Loucy (cell line): ENCODE data around the gene LPP.
A peak's percentile ranks its signal among the peaks of the same experiment; 100 is the strongest.

Source experiments
- H2AFZ ChIP-seq: fragments of 200-600 bp; sonication (generic); 2 replicates; pipeline ENCODE4 v1.6.0; 2016; ENCODE audit warnings: antibody characterized with exemption, mild to moderate bottlenecking, low read length, moderate library complexity
- H3F3A ChIP-seq: fragments of 200-600 bp; 2 replicates; pipeline ENCODE4 v1.6.0; 2016; ENCODE audit warnings: antibody characterized with exemption, low read depth, mild to moderate bottlenecking
- H3K27me3 ChIP-seq: fragments of 200-600 bp; sonication (generic); 2 replicates; pipeline ENCODE4 v1.6.1; 2014; ENCODE audit warnings: low read length, mild to moderate bottlenecking; ENCODE audit not compliant: insufficient read depth, poor library complexity, severe bottlenecking
- H3K36me3 ChIP-seq: fragments of 200-600 bp; sonication (generic); 2 replicates; pipeline ENCODE4 v1.6.1; 2016; ENCODE audit warnings: low read length; ENCODE audit not compliant: insufficient read depth
- H3K4me1 ChIP-seq: fragments of 200-600 bp; sonication (generic); 2 replicates; pipeline ENCODE4 v1.5.1; 2014; ENCODE audit warnings: low read length, mild to moderate bottlenecking; ENCODE audit not compliant: insufficient read depth, poor library complexity, severe bottlenecking
- H3K4me2 ChIP-seq: fragments of 200-600 bp; sonication (generic); 2 replicates; pipeline ENCODE4 v1.6.0; 2014; ENCODE audit warnings: antibody characterized with exemption, low read length, low read depth, mild to moderate bottlenecking; ENCODE audit not compliant: poor library complexity, severe bottlenecking
- H3K4me3 ChIP-seq: fragments of 200-600 bp; sonication (generic); 2 replicates; pipeline ENCODE4 v1.5.1; 2014; ENCODE audit warnings: low read length, mild to moderate bottlenecking, mixed read lengths; ENCODE audit not compliant: poor library complexity, severe bottlenecking
- H3K79me2 ChIP-seq: fragments of 200-600 bp; sonication (generic); 2 replicates; pipeline ENCODE4 v1.6.1; 2014; ENCODE audit warnings: low read length; ENCODE audit not compliant: insufficient read depth
- H3K9ac ChIP-seq: fragments of 200-600 bp; sonication (generic); 2 replicates; pipeline ENCODE4 v1.6.0; 2014; ENCODE audit warnings: mild to moderate bottlenecking, low read depth, low read length, moderate library complexity; ENCODE audit not compliant: poor library complexity, severe bottlenecking
- H3K9me2 ChIP-seq: fragments of 200-600 bp; sonication (generic); replicated peaks from 2 replicates; pipeline ENCODE4 v1.6.1; 2016; ENCODE audit warnings: low read depth, low read length, mixed read lengths
- H3K9me3 ChIP-seq: fragments of 200-600 bp; sonication (generic); 2 replicates; pipeline ENCODE4 v1.6.1; 2014; ENCODE audit warnings: mild to moderate bottlenecking, antibody characterized with exemption, low read length, low read depth; ENCODE audit not compliant: insufficient read depth
- H4K20me1 ChIP-seq: fragments of 200-600 bp; sonication (generic); 2 replicates; pipeline ENCODE4 v1.6.0; 2014; ENCODE audit warnings: antibody characterized with exemption, low read length, mild to moderate bottlenecking; ENCODE audit not compliant: insufficient read depth, poor library complexity, severe bottlenecking
- CTCF ChIP-seq: fragments of 200-600 bp; sonication (generic); conservative IDR thresholded peaks from 2 replicates; pipeline ENCODE4 v1.5.1; 2014; ENCODE audit warnings: mild to moderate bottlenecking, antibody characterized with exemption, low read length
- EZH2phosphoT487 ChIP-seq: fragments of 200-600 bp; IDR thresholded peaks from 2 replicates; pipeline ENCODE4 v1.6.1; 2018; ENCODE audit warnings: antibody characterized with exemption, mild to moderate bottlenecking, moderate library complexity, borderline replicate concordance

The LPP gene

GRCh38 chr3:188915127-188915526 lies 761.2 kb downstream of the LPP start:
- H4K20me1 ChIP-seq, result no peaks in the 10 kb centered on the region
- H3K79me2 ChIP-seq, result no peaks in the 10 kb centered on the region
- H3K27me3 ChIP-seq, result peaks cover 25% of the 10 kb centered on the region
- H3K36me3 ChIP-seq, result no peaks in the 10 kb centered on the region
- no peak overlapping the region for H2AFZ ChIP-seq
- H3K9ac ChIP-seq, result no peak overlapping the region
- no peaks in the 10 kb centered on the region for H3F3A ChIP-seq
- H3K9me3 ChIP-seq, result no peaks in the 10 kb centered on the region
- no peak overlapping the region for H3K4me3 ChIP-seq
- no peak overlapping the region for H3K4me2 ChIP-seq
- no peaks in the 10 kb centered on the region for H3K9me2 ChIP-seq
- TF ChIP-seq EZH2phosphoT487 (no peak), CTCF (no peak)
- H3K4me1 ChIP-seq, result peaks cover 11% of the 10 kb centered on the region

- H4K20me1 ChIP-seq, result no peaks in the 10 kb centered on the region
Measured at GRCh38 chr3:188916934-188917401, 763.0 kb downstream of the LPP start.

GRCh38 chr3:188918093-188918492 lies 764.1 kb downstream of the LPP start:
- H3K9me3 ChIP-seq, result no peaks in the 10 kb centered on the region
- peaks cover 11% of the 10 kb centered on the region for H3K4me1 ChIP-seq
- no peaks in the 10 kb centered on the region for H3K9me2 ChIP-seq
- H2AFZ ChIP-seq, result no peak overlapping the region
- no peaks in the 10 kb centered on the region for H3K36me3 ChIP-seq
- H3K27me3 ChIP-seq, result peaks cover 37% of the 10 kb centered on the region
- no peak overlapping the region for H3K9ac ChIP-seq
- H3K4me2 ChIP-seq, result no peak overlapping the region
- H4K20me1 ChIP-seq, result no peaks in the 10 kb centered on the region
- H3K4me3 ChIP-seq, result no peak overlapping the region
- TF ChIP-seq EZH2phosphoT487 (no peak), CTCF (no peak)
- H3K79me2 ChIP-seq, result no peaks in the 10 kb centered on the region
- no peaks in the 10 kb centered on the region for H3F3A ChIP-seq

More at GRCh38 chr3:188916934-188917401, 763.0 kb downstream of the LPP start:
- Histone ChIP-seq H3K9me3 (no peaks in the 10 kb centered on the region), H3K9me2 (no peaks in the 10 kb centered on the region), H2AFZ (no peak overlapping the region), H3K9ac (no peak overlapping the region), H3K4me1 (peaks cover 11% of the 10 kb centered on the region), H3K79me2 (no peaks in the 10 kb centered on the region), H3K4me3 (no peak overlapping the region), H3F3A (no peaks in the 10 kb centered on the region), H3K4me2 (peak overlapping the region; percentile 23), H3K27me3 (peaks cover 37% of the 10 kb centered on the region), H3K36me3 (no peaks in the 10 kb centered on the region)
- peak; percentile 47; the same call in 1 of the 2 replicates for TF ChIP-seq EZH2phosphoT487
- no peak for TF ChIP-seq CTCF
